A549 (cell line): Measurements from ENCODE around the gene RTP1.

ENCODE experiments used
- CBX8 ChIP-seq: fragments of 200-600 bp; sonication (generic); IDR thresholded peaks from 2 replicates; pipeline ENCODE4 v1.6.1; 2016
- HMGXB4 ChIP-seq: fragments of 250-450 bp; sonication (Bioruptor Pico); IDR thresholded peaks from 2 replicates; pipeline ENCODE4 v1.5.0; 2021; ENCODE audit warnings: mild to moderate bottlenecking, moderate library complexity, borderline replicate concordance
- MYC ChIP-seq: IDR thresholded peaks from 2 replicates; pipeline ENCODE4 v1.6.1; 2012; ENCODE audit warnings: mild to moderate bottlenecking, inconsistent platforms, low read length, improper control_type of control experiment, borderline replicate concordance
- PHF8 ChIP-seq: fragments of 200-600 bp; sonication (generic); IDR thresholded peaks from 2 replicates; pipeline ENCODE4 v1.6.1; 2016; ENCODE audit warnings: low read depth, mild to moderate bottlenecking, antibody characterized with exemption, moderate library complexity, borderline replicate concordance
- RAD21 ChIP-seq, 2 experiments: fragments of >200 bp in 1 of 2; sonication (Bioruptor Twin) in 1 of 2; formaldehyde crosslinking in 1 of 2; IDR thresholded peaks in 1 of 2; conservative IDR thresholded peaks in 1 of 2; 2 replicates in 1 of 2; 3 replicates in 1 of 2; pipeline ENCODE4 v1.6.1; 2012 to 2018; ENCODE audit warnings: inconsistent platforms in 1 of 2
- TP53 ChIP-seq: fragments of 250-450 bp; sonication (Bioruptor Pico); IDR thresholded peaks from 2 replicates; pipeline ENCODE4 v1.5.0; 2021; ENCODE audit warnings: mild to moderate bottlenecking, moderate library complexity
- TF ChIP-seq, protein P1 (sequence below): fragments of >200 bp; sonication (Bioruptor Twin); formaldehyde crosslinking; IDR thresholded peaks from 3 replicates; pipeline ENCODE4 v1.5.1; 2016
- TF ChIP-seq, protein P2 (sequence below): IDR thresholded peaks from 2 replicates; pipeline ENCODE4 v1.6.1; 2012

DNA sequence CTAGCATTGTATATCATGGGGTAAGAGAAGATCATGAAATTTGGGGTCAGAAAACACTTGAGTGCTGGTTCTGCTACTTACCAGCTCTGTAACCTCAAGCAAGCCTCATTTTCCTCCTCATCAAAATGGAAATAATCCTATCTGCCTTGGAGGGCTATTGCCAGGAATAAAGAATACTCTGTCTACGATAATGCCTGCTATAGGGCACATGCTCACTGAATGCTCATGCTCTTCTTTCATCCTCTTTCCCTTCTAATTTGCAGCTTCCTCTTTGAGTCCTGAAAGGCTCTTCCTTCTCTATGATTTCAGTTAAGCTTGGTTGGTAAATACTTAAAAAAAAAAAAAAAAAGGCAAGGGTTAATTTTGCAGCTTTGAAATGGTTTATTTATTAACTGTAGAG, 12.8 kb downstream of the RTP1 start:
- TF ChIP-seq, protein P1, sequence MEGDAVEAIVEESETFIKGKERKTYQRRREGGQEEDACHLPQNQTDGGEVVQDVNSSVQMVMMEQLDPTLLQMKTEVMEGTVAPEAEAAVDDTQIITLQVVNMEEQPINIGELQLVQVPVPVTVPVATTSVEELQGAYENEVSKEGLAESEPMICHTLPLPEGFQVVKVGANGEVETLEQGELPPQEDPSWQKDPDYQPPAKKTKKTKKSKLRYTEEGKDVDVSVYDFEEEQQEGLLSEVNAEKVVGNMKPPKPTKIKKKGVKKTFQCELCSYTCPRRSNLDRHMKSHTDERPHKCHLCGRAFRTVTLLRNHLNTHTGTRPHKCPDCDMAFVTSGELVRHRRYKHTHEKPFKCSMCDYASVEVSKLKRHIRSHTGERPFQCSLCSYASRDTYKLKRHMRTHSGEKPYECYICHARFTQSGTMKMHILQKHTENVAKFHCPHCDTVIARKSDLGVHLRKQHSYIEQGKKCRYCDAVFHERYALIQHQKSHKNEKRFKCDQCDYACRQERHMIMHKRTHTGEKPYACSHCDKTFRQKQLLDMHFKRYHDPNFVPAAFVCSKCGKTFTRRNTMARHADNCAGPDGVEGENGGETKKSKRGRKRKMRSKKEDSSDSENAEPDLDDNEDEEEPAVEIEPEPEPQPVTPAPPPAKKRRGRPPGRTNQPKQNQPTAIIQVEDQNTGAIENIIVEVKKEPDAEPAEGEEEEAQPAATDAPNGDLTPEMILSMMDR: no peak
- TF ChIP-seq RAD21 (conservative IDR thresholded peaks at IDR 0.05 in 1 of 2, IDR thresholded peaks at IDR 0.05 in 1 of 2) (no peak), TP53 (CRISPR knock-in tag) (no peak), MYC (no peak), PHF8 (no peak), HMGXB4 (CRISPR knock-in tag) (no peak), CBX8 (no peak)
- TF ChIP-seq, protein P2, sequence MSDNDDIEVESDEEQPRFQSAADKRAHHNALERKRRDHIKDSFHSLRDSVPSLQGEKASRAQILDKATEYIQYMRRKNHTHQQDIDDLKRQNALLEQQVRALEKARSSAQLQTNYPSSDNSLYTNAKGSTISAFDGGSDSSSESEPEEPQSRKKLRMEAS: no peak
